NCI-H2227 (cell line): ENCODE measurements around the gene NCAM2.
A peak's percentile ranks its signal among the peaks of the same experiment; 100 is the strongest.

Experiments
- DNase-seq: peaks from one replicate; lab custom pipeline; 2025; ENCODE audit not compliant: unreplicated experiment; lab: John Stamatoyannopoulos, UW

NCAM2 gene

DNA sequence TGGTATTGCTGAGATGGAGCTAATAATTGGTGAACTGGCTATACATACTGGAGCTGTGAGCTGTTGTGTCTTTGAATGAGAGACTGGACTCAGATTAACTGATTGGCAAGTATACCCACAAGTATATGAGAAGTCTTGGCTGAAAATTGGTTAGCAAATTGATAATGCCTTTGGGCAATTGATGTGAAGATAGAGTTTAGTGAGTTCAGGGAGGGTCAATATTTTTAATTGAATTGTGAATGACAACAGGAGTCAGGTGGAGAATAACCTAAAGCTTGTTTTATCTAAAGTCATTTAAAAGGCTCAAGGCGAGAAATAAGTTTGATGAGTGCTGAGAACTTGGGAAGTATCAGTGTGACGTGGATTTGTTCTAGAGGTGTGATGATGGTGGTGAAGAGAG, 27.5 kb downstream of the NCAM2 start:
- DNase-seq = no peak

DNA sequence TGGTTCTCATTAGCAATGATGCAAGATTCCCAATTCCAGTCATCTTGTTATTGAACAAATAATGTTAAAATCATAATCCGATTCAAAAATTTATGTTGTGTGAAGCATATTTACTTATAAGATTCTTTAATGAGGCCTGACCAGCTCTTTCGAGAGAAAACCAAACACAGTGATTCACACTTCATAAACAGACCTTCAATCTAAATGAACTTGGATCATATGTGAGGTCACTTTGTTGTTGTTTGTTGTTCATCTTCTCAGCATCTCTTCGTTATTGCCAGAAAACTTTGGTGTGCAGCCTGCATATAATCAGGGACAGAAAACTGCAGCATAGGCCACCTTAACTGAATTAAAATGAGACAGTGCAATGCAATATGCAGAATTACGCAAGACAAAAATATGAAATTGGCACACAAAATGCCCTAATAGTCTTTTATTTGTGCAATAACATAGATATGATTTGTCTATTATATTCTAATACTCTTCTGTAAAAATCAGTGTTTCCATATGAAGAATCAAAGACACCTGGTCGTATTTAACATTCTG, 30.1 kb downstream of the NCAM2 start:
- no peak for DNase-seq

DNA sequence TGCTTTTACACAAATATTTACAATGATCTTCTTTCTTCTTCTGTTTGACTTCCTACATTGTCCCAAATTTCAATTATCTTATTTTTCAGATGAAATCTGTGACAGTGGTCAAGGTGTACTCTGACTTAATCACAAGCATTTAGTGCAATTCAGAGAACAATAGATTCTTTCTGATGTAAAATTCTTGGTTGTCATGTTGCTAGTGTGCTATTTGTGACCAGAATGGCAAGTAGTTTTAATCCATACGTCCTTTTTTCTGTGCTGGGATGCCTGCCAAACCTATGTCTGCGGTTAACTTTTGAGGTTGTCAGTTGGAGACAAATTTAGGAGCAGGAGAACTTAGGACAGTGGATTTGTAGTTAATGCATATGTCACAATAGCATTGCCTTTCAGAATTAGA, 31.0 kb downstream of the NCAM2 start:
- DNase-seq = no peak

DNA sequence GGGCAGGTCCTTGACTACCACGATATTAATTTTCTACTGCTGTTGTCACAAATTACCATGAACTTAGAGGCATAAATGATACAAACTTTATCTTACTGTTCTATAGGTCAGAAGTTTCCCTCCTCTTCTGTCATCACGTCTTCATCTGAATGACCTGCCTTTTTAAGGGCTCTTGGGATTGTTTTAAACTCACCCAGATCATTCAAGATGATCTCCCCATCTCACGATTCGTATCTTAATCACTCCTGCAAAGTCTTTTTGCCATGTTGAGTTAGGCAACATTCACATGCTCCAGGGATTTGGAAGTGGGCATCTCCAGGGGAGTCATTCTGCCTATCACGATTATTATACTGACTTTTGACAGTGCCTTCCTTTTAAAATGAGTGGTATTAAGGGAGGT, 32.1 kb downstream of the NCAM2 start:
- DNase-seq = no peak

DNA sequence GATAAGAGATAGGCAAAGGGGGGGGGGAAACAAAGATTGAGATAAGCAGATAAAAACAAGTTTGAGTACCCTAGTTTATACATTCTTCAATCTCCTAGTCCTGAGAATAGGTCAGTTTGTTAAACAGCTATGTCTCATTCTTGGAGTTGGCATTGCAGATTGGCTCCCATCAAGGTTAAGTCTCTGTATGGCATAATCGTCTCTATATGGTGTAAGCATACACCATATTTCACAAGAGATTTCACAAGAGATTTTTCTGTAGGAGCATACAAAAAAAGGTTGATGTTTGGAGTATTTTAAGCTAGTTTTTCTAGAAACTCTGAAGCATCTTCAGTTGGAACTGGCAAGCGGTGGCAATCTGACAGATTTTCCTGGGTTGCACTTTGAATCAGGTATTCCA, 35.8 kb downstream of the NCAM2 start:
- no peak for DNase-seq

DNA sequence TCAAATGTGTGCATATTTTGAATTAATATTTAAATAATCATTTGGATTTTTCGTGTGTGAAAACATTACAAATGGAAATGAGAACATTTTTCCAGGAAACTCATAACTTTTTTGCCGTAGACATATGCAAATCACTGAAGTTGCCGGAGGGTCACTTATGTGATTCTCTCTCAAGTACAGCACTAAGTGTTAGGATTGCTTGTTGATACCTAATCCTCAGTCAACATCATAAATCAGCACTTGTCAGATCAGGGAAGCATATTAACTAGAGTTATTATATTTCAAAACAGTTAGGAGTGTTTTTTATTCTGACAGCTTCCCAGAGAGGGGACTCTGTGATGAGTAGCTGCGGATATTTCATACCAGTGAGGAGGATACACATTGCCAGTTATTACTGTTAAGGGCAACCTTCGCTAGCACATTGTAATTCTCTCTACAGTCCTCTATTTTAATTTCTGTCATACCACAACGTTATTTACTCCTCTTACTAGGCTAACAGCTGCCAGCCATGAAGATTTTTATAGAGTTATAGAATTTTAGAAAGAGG, 41.5 kb downstream of the NCAM2 start:
- DNase-seq = no peak

DNA sequence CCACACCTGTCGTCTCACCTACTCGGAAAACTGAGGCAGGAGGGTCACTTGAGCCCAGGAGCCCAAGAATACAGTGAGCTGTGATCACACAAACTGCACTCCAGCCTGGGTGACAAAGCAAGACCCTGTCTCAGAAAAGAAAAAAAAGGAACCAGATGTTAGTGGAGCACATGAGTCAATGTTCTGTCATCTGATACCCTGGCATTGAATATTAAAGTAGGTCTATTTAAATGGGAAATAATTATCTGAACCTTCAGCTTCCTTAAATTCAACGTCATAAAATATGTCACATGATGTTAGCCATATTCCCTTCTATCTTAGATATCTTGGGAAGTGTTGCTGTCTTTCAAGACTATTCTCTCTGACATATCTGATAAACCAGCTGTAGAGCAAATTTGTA, 47.3 kb downstream of the NCAM2 start:
- no peak for DNase-seq

DNA sequence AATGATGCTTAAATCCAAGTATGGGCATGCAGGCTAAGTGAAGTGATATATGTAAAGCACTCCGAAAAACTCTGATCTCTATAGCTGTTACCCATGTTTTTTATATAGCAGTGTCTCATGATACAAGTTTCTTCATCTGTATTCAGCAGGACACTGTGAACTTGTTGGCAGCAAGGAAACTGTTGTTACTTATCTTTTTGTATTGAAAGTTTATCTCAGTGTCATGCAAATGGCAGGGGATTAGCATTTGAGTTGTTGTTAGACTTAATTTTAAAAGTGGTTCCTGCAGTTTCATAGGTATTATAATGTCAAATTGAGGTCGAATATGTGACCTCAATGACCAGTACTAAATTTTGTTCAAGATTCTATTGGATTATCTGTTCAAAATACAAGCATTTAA, 47.9 kb downstream of the NCAM2 start:
- no peak for DNase-seq

DNA sequence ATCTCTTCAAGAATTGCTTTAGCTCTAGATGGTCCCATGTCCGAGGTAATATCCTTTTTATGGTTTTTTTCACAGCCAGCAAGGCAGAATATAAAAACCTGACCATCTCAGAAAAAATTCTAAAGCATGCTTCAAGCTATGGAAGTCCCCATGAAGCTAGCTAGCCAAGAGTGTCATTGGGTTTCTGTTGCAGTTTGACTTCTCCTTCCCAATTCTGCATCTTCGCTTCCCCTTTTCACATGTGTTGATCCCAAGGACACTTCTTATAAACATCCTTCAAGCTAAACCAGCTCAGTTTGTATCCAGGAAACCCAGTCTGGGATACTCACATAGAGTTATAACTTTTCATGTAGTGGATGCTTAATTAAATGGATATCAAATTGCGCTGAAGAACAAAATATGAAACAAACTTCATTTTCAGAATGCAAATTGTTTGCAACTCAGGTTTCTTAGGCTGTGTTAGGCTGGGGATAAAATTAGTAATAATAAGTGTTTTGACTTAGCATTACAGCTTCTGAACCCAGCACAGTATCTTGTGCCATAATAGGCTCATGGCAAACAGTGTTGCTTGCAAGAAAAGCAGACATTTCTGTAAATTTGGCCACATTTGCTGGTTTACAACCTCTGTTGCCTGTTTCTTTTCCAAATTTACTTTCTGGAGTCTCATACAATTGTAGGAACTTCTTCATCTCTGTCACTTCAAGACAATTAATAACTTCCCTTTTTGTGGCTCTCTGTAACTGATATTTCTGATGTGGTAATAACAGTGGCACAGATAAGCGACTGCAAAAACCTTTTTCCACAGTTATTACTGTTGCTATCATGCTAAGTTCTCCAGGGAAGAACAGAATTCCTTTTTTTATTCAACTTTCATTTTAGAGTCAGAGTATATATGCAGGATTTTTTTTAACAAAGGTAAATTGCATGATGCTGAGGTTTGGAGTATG, 53.2 kb downstream of the NCAM2 start:
- no peak for DNase-seq

DNA sequence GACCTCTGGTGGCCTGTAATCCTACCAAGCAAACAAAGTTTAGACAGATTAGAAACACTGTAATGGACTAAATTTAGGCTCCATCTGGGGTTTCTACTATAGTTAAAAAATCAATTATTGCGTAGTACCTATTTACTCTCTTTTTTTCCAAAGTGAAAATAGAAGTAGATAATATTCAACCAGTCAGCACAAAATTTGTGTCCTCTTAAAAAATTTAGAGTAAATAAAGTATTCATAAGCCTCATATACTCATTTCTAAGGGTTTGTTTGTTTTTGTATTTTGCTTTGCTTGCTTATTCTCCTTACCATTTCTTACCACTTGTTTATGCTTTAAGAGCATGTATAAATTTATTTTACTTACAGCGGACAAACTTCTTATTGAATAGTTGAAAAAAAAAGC, 54.5 kb downstream of the NCAM2 start:
- no peak for DNase-seq

DNA sequence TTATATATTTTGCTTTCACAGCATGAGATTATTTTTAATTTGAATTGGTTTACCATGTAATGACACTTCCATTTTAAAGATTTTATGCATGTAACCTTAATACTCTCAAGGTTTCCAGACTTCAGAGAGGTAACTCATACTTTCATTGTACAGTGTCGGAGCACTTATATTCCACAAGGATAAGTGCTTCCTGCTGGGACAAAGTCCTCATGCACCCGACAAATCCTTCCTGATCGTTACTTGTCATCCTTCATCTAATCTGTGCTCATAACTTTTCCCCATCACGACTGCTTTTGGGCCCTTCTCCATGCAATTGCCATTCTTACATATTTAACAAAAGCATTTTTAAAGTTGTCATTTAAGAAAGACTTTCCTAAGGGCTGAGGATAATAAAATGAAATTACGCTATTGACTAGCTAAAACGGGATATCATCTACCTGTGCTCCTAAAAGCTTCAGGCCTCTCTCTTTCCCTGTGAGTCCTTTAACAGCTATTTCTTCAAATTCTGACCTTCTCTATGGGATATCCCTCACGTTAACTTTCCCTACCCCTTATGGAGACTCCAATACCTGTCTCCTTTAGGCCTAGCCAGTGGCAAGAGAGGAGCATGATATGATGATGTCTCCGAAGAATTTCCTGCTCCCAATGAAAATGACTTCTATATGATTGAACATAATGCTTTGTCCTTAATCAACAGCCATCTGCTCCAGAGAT, 59.3 kb downstream of the NCAM2 start:
- peak; percentile 65 for DNase-seq

DNA sequence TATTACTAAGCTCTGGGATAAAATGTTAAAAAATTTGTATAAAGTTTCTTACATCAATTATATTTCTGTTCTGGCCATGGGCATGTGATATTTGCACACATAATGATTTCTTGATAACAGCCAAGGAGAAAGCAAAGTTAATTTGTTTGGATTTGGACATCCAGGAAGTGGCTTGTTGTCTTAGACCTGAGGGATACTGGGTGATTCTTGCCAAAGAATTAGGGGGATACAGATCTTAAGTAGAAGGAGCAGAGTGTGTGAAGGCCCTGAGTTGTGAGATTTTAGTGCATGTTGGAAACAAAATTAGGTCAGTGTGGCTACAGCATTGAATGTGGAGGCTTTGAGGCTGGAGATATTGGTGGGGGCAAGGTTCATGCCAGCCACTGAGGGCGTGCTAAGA, 65.6 kb downstream of the NCAM2 start:
- no peak for DNase-seq

DNA sequence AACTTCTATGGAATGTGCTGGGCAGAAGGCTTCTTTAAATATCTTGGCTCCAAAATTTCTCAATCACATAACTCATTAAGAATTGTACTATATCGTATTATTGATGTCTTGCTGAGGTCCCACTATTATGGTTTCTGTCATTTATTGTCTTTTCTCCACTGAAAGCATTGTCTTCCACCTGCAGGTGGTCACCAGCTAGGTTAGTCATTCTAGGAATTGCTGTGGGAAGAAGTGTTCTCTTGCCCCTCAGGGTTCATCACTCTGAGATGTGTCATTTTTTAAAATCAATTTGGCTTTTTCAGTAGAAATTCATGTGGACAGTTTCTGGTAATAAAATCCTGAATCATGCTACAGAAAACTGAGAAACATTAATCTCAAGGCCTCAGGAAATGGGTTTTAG, 66.1 kb downstream of the NCAM2 start:
- DNase-seq = no peak

DNA sequence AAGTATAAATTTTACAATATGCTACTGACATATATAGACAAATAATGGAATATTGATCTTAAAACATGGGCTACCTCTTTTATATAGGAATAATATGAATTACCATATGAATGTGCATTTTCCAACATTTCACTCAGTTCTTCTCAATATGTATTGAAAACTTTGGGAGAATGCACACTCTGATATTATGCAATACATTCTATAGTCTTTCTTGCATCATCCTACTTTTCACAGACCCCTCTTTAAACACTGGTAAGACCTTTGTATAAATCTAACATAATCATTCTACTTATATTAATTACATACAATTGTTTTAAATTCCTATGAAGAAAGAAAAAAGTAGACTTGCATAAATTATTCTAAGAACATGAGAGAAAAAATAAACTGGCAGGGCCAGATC, 69.2 kb downstream of the NCAM2 start:
- DNase-seq = no peak

DNA sequence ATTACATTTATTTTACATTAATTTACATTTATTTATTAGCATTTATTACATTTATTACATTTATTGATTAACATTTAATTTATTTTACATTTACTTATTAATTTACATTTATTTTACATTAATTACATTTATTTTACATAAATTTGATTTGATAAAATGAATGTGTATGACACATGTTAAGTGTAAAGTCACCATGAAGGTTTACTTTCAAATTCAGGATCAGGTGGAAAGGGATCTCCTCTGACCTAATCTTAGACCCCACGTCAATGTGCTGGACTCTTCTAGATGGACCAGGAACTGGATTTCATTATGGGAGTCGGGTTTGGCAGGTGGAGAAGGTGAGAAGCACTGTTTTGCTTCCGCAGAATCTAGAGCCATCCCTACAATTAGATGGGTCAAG, 76.1 kb downstream of the NCAM2 start:
- DNase-seq = no peak

DNA sequence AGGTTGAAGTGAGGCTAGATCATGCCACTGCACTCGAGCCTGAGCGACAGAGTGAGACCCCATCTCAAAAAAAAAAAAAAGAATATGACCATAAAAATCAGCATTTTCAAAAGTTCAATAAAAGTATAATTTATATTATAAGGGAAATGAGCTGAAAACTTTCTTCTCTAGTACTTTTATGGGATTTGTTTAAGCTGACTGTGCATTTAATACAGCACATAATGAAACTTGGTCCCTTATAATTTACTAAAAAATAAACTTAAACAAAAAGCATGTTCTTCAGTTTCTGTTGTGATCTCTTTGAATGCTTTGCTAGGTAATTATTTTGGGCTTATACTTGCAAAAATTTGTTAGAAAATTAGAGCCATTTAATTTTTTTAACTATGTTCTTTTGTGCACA, 77.8 kb downstream of the NCAM2 start:
- no peak for DNase-seq

DNA sequence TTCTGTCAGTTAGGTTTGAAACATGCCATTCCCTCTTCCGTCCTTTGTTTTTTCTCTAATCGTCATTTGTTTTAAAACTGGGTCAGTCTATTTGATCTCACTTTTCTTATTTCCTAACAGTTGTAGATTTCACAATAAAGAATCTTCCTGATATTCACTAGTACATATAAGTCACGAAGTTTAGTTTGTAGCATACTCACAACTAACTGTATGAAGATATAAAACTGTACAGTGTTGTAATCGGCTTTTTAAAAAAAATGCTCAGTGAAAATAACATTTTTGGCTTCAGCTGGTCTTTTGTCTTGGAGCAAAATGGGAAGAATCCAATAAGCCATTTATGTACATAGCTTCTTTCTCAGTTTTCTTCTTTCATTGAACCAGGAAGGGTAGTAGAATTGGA, 78.3 kb downstream of the NCAM2 start:
- no peak for DNase-seq

DNA sequence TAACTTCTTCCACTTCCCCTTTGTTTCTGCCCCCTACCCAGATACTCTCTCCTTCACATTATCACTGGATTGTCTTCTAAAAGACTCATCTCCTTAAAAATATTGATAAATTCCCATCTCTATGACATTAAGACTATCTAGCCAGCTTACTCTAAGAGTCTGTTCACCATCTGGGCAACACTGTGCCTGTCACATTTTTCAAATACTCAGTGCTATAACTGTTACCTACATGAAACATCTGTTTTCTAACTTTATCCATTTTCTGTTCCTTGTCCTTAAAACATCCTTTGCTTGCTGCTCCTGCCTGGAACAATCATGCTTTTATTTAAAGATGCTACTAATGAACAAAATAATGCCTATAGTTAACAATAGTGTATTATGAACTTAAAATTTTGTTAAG, 81.4 kb downstream of the NCAM2 start:
- DNase-seq = no peak

DNA sequence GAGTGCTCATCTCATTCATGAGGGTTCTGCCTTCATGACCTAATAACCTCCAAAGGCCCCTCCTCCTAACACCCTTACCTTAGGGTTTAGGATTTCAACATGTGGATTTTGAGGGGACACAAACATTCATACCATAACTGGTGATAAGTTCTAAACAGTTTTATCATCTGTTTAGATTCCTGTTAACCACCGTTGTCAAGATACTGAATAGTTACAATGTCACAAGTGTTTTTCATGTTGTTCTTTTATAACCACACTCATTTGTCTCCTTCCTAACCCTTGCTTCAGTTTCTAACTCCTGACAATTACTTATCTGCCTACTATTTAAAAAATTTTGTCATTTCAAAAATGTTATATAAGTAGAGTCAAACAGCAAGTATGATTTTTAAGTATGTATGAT, 86.0 kb downstream of the NCAM2 start:
- DNase-seq = no peak

DNA sequence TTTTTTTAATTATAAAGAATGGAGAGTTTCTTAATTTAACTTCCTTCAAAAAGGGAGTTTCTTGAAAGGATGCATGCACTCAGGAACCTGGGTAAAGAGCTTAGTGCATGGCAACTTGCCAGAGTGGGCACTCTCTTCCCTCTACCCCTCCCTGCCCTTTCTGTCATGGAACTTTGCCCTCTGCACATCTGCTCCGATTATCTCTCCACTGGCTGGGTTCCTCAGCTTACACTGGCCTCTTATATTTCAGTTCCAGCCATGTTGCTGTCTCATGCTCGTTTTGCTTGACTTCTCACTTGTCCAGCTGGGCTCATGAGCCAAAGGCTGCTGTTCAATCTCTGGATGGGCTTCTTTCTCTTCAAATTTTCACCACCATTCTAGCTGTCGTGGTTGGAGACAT, 87.0 kb downstream of the NCAM2 start:
- DNase-seq = peak; percentile 39

DNA sequence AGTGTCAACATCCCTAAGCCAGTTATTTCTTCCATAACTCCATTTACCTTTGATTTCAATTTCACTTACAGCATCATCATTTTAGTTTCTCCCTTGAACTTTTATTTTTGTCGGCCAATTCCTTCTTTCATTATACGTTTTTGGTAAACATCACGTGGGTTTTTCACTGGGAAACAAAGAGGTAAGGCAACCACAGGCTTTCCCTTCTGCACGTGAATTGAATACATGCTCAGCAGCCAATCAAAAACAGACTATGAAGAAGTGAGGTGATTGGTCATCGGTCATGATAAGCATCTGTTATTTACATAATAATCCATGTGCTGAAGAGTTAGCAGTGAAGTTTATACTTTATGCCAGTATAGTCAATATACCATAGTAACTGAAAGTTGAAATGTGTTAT, 98.7 kb downstream of the NCAM2 start:
- peak; percentile 84 for DNase-seq

DNA sequence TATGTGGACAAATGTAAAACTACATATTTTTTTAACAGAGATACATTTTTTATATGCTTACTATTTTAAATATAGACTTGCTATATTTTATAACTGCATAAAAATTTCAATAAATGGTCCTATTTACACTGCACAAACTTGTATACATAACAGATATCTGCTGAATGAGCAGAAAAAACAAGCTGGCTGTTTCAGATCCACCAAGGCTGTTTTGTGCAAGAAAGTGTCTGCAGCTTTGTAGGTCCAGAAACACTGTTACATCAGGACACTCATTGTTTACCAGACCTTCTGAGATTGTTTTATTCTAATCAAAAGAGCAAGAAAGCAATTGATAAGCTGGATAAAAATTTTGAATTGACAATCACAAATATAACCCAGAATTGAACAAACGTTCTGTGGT, 99.3 kb downstream of the NCAM2 start:
- DNase-seq = no peak
